NCI-H2107 treated with DMSO at 0.1 percent for 48 hours (cell line): Measurements from ENCODE around the gene SNRNP48.

ENCODE experiments used
- DNase-seq: peaks from one replicate; lab custom pipeline; 2025; ENCODE audit not compliant: unreplicated experiment; lab: John Stamatoyannopoulos, UW

SNRNP48 gene

GRCh38 chr6:7589949-7590917 is at the start of gene SNRNP48:
SNRNP48 (plus strand) TSS chr6:7590198; CDS start chr6:7590258, 60 bp downstream.
- DNase-seq = peak; percentile 69

- no peak for DNase-seq
Observed at GRCh38 chr6:7540595-7540994, 49.4 kb upstream of the SNRNP48 start.

GRCh38 chr6:7541175-7542064 is 48.6 kb upstream of the SNRNP48 start, which contains the start of gene DSP:
DSP (plus strand) TSS chr6:7541671; CDS start chr6:7541916, 245 bp downstream.
- peak; percentile 12 for DNase-seq

- DNase-seq = no peak
Observed at GRCh38 chr6:7542065-7542873, 47.7 kb upstream of the SNRNP48 start.

DNA sequence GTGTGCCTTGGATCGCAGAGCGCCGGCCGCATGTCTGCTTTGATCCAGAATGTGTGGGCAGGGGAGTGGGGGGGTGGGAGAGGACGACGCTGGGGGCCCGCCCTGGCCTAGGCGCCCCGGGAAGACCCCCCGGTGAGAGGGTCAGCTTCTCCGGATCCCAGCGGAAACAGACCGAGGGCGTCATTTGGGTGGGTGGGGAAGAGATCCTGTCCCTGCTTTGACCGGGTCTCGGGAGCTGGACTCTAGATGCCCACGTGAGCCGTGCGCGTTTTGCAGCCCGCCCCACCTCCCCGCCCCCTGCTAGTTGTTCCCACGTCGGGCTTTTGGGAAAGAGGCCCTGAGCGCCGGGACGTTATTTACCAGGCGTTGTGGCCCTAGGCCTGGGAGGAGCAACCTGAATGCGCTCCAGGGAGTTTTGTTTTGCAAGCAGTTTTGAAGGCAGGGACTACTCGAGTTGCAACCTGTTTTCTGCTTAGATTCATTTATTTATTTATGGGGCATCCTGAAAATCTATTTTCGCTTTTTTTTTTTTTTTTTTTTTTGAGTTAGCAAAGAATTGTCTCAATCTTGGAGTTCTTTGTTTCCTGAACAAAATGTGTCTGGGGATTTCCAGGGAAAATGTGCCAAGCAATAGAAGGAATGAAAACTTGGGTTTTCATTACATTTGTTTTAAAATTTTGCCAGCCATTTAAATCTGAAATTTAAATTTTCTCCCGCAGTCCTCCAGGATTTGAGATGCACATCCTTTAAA is 46.9 kb upstream of the SNRNP48 start:
- no peak for DNase-seq

DNA sequence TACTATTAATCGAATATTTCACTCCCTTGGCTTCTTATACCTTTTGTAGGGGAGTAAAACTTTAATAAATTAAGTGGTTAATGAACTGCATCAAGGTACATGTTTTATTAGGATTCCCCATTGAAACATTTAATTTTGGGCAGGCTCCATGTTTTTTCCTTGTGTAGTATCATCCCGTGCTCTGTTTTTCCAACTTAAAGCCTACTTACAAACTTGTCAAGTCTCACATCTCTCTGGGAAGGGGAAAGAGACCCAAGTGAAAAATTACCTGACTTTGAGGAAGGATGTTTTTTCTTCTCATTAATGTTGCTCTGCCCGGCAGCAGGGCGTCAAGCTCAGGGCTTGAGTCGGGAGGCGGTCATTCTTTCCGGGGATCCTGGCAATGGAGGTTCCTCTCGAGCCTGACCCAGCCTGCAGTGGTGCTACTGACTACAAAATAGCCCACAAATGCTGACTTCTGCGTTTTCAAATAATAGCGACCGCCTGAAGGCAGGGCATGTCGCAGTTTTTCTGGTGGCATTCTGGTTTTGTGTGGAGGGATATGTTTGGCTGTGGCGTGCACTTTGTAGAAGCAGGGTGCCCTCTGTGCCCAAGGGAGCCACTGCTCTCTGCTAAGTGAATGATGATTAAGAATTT is 46.1 kb upstream of the SNRNP48 start:
- DNase-seq = no peak

DNA sequence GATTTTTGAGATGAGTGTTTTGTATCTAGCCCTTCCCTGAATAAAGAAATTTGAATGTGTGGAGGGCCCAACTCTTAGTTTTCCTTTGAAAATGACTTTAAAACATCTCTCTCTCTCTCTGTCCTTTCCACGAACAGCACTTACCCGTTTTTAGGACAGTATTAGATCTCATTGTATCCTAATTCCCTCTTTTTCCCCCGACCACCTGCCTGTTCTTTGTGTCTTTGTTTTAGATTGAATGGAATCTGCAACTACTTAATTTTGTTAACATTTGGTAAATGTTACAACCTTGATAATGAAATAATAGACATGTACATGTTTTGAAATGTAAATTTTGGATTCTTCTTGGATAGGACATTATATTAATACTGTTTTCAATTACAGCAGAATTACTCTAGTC is 45.4 kb upstream of the SNRNP48 start:
- no peak for DNase-seq

DNA sequence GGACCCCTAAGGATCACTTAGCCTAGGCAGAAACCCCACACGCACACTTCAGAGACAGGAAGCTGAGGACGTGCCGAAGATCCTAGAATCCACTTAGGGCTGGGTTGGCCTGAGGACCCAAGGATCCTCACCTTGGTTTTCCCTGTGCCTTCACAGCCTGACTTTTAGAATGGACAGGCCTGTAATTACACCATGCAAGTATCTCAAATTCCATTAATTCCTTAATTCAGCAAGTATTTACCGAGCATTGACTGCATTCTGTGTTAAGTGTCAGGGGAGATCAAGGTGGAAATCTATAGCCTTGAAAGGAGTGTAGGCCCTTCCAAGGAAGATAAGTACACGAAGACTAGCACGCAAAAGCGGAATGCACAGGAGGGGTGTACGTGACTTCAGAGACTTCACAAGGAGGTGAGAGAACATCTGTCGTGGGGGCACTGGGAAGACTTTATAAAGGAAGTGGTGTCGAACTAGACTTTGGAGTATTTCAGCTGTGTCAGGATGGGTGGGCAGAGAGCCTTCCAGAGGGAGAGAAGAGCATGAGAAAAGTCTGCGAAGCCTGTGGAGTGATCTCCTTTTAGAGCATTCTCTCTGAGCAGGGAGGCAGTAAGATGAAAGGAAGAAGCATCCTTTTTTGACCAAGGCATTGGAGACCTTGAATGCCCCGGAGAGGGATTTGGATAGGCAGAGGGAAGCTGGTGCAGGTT is 44.5 kb upstream of the SNRNP48 start:
- no peak for DNase-seq

DNA sequence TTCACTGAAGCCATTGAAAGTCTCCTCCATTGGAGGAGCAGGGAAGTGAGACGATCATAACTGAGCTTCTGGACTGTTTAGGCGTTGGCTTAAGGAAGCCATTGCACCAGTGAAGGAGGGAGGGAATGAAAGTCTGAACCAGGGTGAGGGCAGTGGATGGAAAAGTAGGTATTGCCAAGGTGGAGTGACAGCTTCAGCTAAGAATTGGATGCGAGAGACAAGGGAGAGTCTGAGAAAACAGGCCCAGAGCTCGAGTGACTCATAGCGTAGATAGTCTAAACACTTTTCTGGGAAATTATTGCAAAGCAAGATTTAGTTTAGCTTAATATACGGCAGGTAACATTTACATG is 44.0 kb upstream of the SNRNP48 start:
- DNase-seq = no peak

- DNase-seq = no peak
Observed at GRCh38 chr6:7546383-7546782, 43.6 kb upstream of the SNRNP48 start.

GRCh38 chr6:7546896-7547295 is 43.1 kb upstream of the SNRNP48 start:
- no peak for DNase-seq

DNA sequence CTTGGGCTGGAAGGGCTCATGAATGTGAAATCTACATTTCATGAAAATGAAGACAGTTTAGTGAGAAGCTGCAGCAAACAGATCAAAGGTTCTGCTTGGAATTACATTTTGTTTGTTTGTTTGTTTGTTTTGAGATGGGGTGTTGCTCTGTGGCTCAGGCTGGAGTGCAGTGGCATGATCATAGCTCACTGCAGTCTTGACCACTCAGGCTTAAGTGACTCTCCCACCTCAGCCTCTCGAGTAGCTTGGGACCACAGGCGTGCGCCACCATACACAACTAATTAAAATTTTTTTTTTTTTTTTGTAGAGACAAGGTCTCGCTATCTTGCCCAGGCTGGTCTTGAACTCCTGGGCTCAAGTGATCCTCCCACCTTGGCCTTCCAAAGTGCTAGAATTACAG is 42.7 kb upstream of the SNRNP48 start:
- no peak for DNase-seq

DNA sequence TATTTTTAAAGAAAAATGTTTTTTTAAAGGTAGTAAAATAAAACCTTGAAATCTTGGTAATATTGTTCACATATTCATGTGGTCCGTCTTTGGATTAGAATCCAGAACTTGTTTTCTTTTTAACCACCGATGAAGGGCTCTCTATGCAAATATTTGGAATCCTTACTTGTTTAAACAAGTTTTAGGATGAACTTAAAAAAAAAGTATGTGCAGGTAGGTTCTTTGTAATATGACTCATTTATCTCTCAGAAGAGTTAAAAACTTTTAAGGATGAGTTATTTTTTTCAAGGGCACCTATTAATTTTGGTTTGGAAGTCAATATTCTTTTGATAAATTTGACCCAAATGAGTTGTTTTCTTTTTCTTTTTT is 39.6 kb upstream of the SNRNP48 start:
- DNase-seq = no peak

DNA sequence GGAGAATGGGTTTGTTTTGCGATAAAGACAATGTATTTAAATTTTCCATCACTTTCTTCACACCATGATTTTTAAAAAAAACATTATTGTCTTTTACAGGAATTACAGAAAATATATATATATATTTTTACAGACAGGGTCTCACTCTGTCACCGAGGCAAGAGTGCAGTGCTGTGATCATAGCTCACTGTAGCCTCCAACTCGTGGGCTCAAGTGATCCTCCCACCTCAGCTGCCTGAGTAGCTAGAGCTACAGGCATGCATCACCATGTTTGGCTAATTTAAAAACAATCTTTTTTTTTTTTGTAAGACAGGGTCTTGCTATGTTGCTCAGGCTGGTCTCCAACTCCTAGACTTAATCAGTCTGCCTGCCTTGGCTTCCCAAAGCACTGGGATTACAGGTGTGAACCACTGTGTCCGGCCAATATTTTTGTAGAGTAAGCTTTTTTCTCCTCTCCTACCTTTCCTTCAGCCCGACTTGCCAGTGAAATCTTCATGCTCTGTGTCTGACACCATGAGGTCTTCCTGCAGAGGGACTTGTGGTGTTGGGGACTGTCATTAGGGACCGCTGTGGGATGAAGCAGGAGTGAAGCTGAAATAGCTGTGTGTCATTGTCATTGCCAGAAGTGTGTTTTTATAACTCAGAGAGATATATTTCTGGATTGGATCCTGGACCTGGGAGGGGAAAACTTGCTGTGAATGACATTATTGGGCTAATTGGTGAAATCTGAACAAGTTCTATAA is 35.3 kb upstream of the SNRNP48 start:
- no peak for DNase-seq

GRCh38 chr6:7555671-7556070 is 34.3 kb upstream of the SNRNP48 start:
- DNase-seq = no peak

GRCh38 chr6:7556394-7557106 is 33.4 kb upstream of the SNRNP48 start:
- no peak for DNase-seq

GRCh38 chr6:7557652-7558051 is 32.3 kb upstream of the SNRNP48 start:
- no peak for DNase-seq

DNA sequence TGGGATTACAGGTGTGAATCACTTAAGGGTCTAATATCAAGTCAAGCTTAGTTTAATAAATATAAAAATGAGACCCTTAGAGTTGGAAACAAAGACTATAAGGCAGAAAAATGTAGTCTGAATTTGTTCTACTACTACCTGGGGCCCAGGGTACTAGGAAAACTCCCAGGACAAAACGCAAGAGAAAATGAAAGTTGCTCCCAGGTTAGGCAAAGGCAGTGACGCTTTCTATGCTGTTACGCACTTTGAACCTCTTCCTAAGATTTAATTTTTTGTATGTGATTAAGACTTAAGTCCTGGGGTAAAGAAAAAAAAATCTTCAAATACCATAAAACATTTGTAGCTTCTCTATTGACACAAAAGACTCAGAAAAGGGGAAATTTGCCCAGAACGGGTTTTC is 31.2 kb upstream of the SNRNP48 start:
- DNase-seq = no peak
